DMS114 treated with DMSO at 0.1 percent for 48 hours (cell line): ENCODE measurements around the gene BABAM2.
"Not testable (repeated sequence)": the region's sequence is repeated elsewhere in the genome, so short reads cannot be mapped to it uniquely, and the experiment has no call there.

Experiments used
- DNase-seq: peaks from one replicate; lab custom pipeline; 2025; ENCODE audit not compliant: unreplicated experiment; lab: John Stamatoyannopoulos, UW

Gene BABAM2

GRCh38 chr2:28367667-28368356, 477.3 kb downstream of the BABAM2 start:
- no peak for DNase-seq

DNA sequence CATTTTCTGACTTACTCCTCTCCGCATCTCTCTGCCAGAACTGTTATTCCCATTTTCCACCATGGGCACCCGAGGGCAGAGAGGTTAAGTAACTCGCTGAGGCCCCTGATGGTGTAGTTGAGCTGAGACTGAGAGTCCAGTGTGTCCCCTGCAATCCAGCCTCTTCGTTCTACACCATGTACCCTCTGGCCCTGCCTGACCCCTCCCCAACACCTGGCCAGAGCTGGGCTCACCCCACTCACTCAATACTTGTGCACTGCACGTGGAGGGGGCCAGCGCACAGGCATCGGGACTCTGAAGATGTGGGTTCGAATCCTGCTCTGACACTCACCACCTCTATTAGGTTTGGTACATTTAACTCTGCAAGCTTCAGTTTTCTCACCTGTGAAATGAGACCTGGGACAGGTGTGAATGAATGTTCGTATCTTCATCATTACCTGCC, 477.8 kb downstream of the BABAM2 start:
- DNase-seq, result no peak

- no peak for DNase-seq
These were observed 478.8 kb downstream of the BABAM2 start for GRCh38 chr2:28369358-28369757.

DNA sequence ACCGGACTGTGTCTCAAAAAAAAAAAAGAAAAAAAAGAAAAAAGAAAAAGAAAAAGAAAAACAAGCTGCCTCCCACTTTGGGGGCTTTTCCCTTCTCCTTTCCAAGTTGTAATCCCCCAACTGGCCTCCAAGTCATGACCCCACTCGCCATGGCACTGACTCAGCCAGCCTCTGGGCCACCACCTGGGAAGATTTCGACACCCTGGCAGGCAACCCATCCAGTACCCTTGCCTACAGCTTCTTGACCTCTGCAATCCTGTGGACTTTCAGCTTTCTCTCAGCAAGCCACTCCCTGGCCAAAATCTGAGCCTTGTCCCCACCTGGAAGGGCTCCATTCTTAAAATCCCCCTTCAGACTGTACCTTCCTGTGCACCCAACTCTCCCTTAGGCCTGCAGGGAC, 479.8 kb downstream of the BABAM2 start:
- no peak for DNase-seq

- DNase-seq, result not testable (repeated sequence)
These were observed 481.2 kb downstream of the BABAM2 start for GRCh38 chr2:28371728-28372127.

DNA sequence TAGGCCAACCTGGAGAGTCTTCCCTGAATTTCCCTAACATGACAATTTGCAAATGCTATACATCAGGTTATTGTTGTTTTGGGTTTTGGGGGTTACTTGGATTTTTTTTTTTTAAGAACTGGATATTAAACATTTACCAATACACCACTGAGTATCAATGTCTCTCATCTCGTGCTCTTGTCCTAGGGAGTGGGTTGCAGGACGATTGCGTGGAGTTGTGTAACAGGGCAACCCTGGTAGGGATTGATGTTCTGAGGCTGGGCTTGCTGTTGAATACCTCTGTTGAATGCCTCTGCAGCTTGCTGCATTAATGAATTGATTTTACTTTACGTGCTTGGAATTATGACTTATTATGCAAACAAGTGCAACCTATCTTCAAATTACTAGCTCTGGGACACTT, 483.3 kb downstream of the BABAM2 start:
- no peak for DNase-seq

DNA sequence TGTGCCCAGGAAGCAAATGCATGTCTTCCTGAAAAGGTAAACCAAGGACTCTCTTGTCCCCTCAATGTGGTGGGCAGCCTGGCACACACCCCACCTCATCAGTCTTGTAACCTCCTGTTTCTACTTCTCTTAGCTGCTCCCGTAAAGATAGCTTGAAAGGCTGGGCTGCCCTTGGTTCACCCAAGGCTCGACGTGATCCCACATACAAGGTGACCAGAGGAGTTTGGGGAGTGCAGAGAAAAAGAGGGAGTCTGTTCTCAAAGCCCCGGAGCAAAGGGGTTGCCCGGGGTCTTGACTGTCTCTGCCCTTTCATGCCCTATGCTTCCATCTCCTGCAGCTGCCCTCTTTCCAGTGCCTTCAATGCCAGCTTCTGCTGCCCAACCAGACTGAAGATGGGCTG, 483.8 kb downstream of the BABAM2 start:
- no peak for DNase-seq

- no peak for DNase-seq
These were observed 484.7 kb downstream of the BABAM2 start for GRCh38 chr2:28375236-28375635.

GRCh38 chr2:28375742-28376631, 485.5 kb downstream of the BABAM2 start:
- no peak for DNase-seq

- no peak for DNase-seq
These were observed 486.8 kb downstream of the BABAM2 start for GRCh38 chr2:28377195-28377816.

DNA sequence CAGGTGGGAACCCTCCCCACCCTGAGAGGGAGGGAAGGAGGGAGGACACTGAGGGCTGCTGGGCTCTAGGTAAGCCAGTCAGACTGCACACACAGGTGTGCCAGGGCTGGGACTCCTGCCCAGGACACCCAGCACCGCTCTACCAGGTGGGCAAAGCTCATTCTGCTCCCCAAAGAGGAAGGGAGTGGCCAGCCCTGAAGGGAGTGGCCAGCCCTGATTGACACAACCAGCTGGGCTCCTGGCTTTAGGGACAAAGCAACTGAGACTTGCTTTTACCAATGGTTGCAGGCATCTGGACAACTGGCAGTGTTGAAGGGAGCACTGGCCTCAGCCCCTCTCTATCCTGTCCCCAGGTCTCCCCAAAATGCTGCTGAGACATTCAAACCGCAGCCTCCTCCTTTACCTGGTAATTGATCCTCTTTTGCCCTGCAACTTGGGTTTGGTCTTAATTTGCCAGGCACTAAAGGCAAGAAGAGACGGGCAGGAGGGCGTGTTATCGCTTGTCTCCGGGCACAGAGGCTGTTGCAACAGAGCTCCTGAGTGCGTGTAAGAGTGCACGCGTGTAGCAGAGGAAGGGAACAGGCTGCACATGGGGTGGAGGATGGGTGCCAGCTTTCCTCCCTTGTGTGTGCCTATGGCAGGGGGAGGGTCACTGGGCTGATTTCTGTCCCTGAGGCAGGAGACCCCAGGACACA, 487.6 kb downstream of the BABAM2 start:
- DNase-seq, result no peak

- DNase-seq, result no peak
These were observed 488.4 kb downstream of the BABAM2 start for GRCh38 chr2:28378679-28379584.

GRCh38 chr2:28380219-28380618, 489.7 kb downstream of the BABAM2 start:
- no peak for DNase-seq

GRCh38 chr2:28381225-28382180, 491.0 kb downstream of the BABAM2 start:
- no peak for DNase-seq

DNA sequence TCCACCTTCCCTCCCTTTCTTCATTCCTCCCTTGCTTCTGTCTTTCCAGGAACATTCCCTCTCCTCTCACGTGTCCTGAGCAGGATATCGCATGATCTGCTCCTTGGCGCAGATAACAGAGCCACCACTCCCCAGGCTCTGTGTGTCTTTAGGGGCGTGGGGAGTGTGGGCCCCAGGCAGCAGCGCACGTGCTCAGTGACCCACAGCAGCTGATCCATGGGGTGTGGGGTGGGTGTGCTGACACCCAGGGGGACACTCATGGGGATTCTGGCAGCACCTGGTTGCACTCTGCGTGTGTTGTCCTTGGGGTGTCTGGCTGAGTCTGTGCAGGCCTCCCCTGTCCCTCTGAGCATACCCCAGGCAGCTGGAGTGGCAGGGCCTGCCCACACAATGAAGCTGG, 492.2 kb downstream of the BABAM2 start:
- DNase-seq, result no peak

GRCh38 chr2:28387082-28387960, 496.8 kb downstream of the BABAM2 start:
- no peak for DNase-seq
